HepG2 (cell line): ENCODE measurements around the gene ATP2B2. TPM values are rescaled to one million over a fixed set of nuclear protein-coding genes. Genes with fewer than 3 reads are reported as not detected.

Source experiments
- BATF2 ChIP-seq: sonication (generic); formaldehyde crosslinking; IDR thresholded peaks from 2 replicates; pipeline ENCODE4 v1.8.0; 2022; ENCODE audit warnings: mild to moderate bottlenecking, missing genetic modification reagents, moderate library complexity
- BHLHE40 ChIP-seq: IDR thresholded peaks from 2 replicates; pipeline ENCODE4 v1.6.1; 2011; ENCODE audit warnings: low read length, improper control_type of control experiment
- JDP2 ChIP-seq: sonication (generic); formaldehyde crosslinking; IDR thresholded peaks from 2 replicates; pipeline ENCODE4 v1.8.1; 2022; ENCODE audit warnings: missing genetic modification reagents, borderline replicate concordance
- NR2F6 ChIP-seq, 2 experiments: IDR thresholded peaks; 2 replicates each; pipeline ENCODE4 v1.6.1; 2016; ENCODE audit warnings: antibody characterized with exemption in 1 of 2, mild to moderate bottlenecking in 1 of 2
- SNAPC4 ChIP-seq: sonication (generic); formaldehyde crosslinking; IDR thresholded peaks from 2 replicates; pipeline ENCODE4 v1.4.0; 2020; ENCODE audit warnings: mild to moderate bottlenecking, missing genetic modification reagents
- ZNF207 ChIP-seq: fragments of 450-650 bp; IDR thresholded peaks from 2 replicates; pipeline ENCODE4 v1.6.1; 2016; ENCODE audit warnings: antibody characterized with exemption, borderline replicate concordance
- ZNF367 ChIP-seq: sonication (generic); formaldehyde crosslinking; IDR thresholded peaks from 2 replicates; pipeline ENCODE4 v1.4.0; 2020; ENCODE audit warnings: missing genetic modification reagents, borderline replicate concordance
- ZNF75D ChIP-seq: sonication (generic); formaldehyde crosslinking; IDR thresholded peaks from 2 replicates; pipeline ENCODE4 v1.8.1; 2023; ENCODE audit warnings: missing genetic modification reagents, mild to moderate bottlenecking, borderline replicate concordance
- ZNF761 ChIP-seq: sonication (generic); formaldehyde crosslinking; conservative IDR thresholded peaks from 2 replicates; pipeline ENCODE4 v1.4.0; 2020; ENCODE audit warnings: mild to moderate bottlenecking, missing genetic modification reagents
- ZZZ3 ChIP-seq: sonication (generic); formaldehyde crosslinking; IDR thresholded peaks from 2 replicates; pipeline ENCODE4 v1.4.0; 2020; ENCODE audit warnings: missing genetic modification reagents, mild to moderate bottlenecking, borderline replicate concordance
- polyA plus RNA-seq, 8 experiments: library from polyadenylated mRNA; depleted of rRNA in 3 of 8; stranded (reverse) in 7 of 8; unstranded in 1 of 8; fragments of >200 nt; fragmentation: Illumina TruSeq in 4 of 8; extraction: Trizol in 4 of 8; gene quantifications; 2 replicates each; pipeline versions ENCODE4 v1.2.1 to v1.2.3, GENCODE V29; 2011 to 2016; ENCODE audit warnings: low read depth in 4 of 8, missing spikeins in 1 of 8, mixed read lengths in 1 of 8; ENCODE audit not compliant: insufficient read depth in 1 of 8
- total RNA-seq, 5 experiments: library from RNA; depleted of rRNA; stranded (reverse); fragments of >200 nt; fragmentation: Illumina TruSeq; extraction: Trizol; gene quantifications; 2 replicates each; pipeline ENCODE4 v1.2.3, GENCODE V29; 2016; ENCODE audit warnings: low read depth in 1 of 5
- TF ChIP-seq, protein P1 (sequence below): sonication (generic); formaldehyde crosslinking; IDR thresholded peaks from 2 replicates; pipeline ENCODE4 v1.4.0; 2020; ENCODE audit warnings: missing genetic modification reagents
- TF ChIP-seq, protein P2 (sequence below): sonication (generic); formaldehyde crosslinking; IDR thresholded peaks from 2 replicates; pipeline ENCODE4 v1.4.0; 2020; ENCODE audit warnings: missing genetic modification reagents

ATP2B2 gene
- total and polyA plus RNA-seq, 2 of the 13 experiments (the other 11 are each of a cell fraction or from before 2014, with no cell fraction given): 1.5 to 2.3 TPM

- TF ChIP-seq, protein P1, sequence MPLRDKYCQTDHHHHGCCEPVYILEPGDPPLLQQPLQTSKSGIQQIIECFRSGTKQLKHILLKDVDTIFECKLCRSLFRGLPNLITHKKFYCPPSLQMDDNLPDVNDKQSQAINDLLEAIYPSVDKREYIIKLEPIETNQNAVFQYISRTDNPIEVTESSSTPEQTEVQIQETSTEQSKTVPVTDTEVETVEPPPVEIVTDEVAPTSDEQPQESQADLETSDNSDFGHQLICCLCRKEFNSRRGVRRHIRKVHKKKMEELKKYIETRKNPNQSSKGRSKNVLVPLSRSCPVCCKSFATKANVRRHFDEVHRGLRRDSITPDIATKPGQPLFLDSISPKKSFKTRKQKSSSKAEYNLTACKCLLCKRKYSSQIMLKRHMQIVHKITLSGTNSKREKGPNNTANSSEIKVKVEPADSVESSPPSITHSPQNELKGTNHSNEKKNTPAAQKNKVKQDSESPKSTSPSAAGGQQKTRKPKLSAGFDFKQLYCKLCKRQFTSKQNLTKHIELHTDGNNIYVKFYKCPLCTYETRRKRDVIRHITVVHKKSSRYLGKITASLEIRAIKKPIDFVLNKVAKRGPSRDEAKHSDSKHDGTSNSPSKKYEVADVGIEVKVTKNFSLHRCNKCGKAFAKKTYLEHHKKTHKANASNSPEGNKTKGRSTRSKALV (CRISPR knock-in tag): peak; percentile 83; the same call in 1 of the 2 replicates
- TF ChIP-seq ZZZ3 (CRISPR knock-in tag) (0 out of 2 replicates have a peak, but pooled peaks have one; percentile 52), SNAPC4 (CRISPR knock-in tag) (no peak), BHLHE40 (0 out of 2 replicates have a peak, but pooled peaks have one; percentile 20), JDP2 (CRISPR knock-in tag) (peak; percentile 93; the same call in 1 of the 2 replicates), ZNF75D (0 out of 2 replicates have a peak, but pooled peaks have one; percentile 26), ZNF761 (CRISPR knock-in tag) (no peak), BATF2 (CRISPR knock-in tag) (peak; percentile 96), ZNF367 (CRISPR knock-in tag) (peak; percentile 90; the same call in 1 of the 2 replicates), NR2F6 (IDR thresholded peaks at IDR 0.05) (no peak), NR2F6 (CRISPR knock-in tag; IDR thresholded peaks at IDR 0.05) (peak; percentile 77), ZNF207 (no peak)
- TF ChIP-seq, protein P2, sequence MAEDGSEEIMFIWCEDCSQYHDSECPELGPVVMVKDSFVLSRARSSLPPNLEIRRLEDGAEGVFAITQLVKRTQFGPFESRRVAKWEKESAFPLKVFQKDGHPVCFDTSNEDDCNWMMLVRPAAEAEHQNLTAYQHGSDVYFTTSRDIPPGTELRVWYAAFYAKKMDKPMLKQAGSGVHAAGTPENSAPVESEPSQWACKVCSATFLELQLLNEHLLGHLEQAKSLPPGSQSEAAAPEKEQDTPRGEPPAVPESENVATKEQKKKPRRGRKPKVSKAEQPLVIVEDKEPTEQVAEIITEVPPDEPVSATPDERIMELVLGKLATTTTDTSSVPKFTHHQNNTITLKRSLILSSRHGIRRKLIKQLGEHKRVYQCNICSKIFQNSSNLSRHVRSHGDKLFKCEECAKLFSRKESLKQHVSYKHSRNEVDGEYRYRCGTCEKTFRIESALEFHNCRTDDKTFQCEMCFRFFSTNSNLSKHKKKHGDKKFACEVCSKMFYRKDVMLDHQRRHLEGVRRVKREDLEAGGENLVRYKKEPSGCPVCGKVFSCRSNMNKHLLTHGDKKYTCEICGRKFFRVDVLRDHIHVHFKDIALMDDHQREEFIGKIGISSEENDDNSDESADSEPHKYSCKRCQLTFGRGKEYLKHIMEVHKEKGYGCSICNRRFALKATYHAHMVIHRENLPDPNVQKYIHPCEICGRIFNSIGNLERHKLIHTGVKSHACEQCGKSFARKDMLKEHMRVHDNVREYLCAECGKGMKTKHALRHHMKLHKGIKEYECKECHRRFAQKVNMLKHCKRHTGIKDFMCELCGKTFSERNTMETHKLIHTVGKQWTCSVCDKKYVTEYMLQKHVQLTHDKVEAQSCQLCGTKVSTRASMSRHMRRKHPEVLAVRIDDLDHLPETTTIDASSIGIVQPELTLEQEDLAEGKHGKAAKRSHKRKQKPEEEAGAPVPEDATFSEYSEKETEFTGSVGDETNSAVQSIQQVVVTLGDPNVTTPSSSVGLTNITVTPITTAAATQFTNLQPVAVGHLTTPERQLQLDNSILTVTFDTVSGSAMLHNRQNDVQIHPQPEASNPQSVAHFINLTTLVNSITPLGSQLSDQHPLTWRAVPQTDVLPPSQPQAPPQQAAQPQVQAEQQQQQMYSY (CRISPR knock-in tag): peak; percentile 58; the same call in 1 of the 2 replicates
Measured at GRCh38 chr3:10459954-10460754, 45.2 kb downstream of the ATP2B2 start (continued).
